GM13976 (cell line): ENCODE results near the gene STN1.

Experiments
- DNase-seq: peaks from one replicate; pipeline ENCODE4 v3.0.0; 2012; ENCODE audit warnings: low spot score
- in situ Hi-C: fragments of 300-500 bp; cut with MboI; formaldehyde crosslinking; loops from one replicate; pipeline ENCODE4 v1.12.0; 2022; ENCODE audit warnings: low sequenced_read_pairs, mixed read lengths, inconsistent platforms; ENCODE audit not compliant: unreplicated experiment
- TF ChIP-seq, protein P1 (sequence below): IDR thresholded peaks from 2 replicates; pipeline ENCODE4 v1.5.1; 2012; ENCODE audit warnings: borderline replicate concordance, mild to moderate bottlenecking; ENCODE audit not compliant: insufficient read depth; ENCODE audit errors: extremely low read depth, missing control alignments, control extremely low read depth

The STN1 gene

DNA sequence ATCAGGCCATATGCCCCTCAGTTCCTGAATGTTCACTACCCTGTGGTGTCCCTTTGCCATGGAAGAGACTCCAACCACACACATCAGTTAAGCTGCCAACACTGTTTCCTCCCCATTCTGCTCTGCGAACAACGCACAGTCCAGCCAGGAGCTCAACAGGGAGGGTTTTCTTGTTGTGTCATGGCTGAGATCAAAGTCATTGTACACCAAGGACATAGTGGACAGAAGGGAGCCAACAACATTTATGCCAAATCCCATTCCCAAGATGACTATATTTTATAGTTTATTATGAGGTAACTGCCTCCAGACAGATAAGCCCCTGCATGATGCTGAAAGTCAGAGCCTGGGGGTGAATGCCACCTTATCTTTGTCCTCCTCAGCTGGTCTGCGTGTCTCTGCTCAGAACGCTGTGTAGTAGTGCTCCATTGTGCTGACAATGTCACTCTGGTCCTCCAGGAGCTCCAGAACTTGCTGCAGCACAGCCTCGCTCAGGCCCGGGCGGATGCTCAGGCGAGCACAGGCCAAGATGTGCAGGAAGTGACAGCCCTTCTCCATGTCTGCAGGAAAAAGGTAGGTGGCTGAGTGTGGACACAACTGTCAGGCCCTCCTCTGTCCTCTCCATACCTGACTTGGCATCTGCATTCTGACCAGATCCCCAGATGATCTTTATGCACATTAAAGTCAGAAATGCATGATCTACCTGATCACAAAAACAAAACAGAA lies 35.5 kb downstream of the STN1 start:
- in situ Hi-C loops: loop anchor here (25.0 kb wide), 1 partner anchor 330 kb away; no protein-coding TSS in a partner anchor
- TF ChIP-seq, protein P1, sequence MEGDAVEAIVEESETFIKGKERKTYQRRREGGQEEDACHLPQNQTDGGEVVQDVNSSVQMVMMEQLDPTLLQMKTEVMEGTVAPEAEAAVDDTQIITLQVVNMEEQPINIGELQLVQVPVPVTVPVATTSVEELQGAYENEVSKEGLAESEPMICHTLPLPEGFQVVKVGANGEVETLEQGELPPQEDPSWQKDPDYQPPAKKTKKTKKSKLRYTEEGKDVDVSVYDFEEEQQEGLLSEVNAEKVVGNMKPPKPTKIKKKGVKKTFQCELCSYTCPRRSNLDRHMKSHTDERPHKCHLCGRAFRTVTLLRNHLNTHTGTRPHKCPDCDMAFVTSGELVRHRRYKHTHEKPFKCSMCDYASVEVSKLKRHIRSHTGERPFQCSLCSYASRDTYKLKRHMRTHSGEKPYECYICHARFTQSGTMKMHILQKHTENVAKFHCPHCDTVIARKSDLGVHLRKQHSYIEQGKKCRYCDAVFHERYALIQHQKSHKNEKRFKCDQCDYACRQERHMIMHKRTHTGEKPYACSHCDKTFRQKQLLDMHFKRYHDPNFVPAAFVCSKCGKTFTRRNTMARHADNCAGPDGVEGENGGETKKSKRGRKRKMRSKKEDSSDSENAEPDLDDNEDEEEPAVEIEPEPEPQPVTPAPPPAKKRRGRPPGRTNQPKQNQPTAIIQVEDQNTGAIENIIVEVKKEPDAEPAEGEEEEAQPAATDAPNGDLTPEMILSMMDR: no peak

DNA sequence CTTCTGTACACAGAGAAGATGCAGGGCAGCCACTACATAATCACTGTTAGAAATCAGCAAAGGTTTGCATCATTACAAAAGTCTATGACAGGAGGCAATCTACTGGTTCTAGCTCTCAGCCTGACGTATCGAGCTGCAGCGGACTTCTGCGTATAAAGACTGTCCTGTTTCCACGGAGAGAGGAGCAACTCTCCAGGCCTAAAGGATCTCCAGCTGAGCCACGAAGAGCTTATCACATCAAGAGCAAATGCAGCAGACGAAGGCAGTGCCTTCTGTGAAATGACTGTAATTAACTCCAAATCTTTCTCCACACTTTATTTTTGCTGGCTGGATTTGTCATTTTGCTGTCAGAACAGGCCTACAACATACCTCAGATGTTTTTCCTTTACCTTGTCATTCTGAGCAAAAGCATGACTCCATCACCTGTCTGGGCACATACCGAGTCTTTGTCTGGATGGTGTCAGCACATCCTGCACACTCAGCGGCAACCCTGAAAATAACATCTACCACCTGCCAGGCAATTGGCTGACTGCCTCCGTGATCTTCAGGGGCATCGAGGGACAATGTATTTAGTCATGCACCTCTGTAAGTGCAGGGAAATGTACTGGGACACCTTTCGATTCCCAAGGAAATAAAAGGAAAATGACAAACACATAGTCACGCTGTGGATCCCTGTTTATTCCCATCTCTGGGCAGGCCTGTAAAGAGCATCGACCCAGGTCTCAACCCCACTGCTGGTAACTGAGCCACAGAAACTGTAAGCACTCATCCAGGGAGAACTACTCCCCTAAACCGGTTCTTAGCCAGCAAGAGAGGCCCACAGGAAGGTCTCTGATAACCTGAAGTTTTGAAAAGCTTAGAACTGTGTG lies 36.3 kb downstream of the STN1 start:
- TF ChIP-seq, protein P1: no peak
- DNase-seq: no peak
- in situ Hi-C loops: loop anchor here (25.0 kb wide), 1 partner anchor 331 kb away; no protein-coding TSS in a partner anchor

More for the DNA sequence above, 35.5 kb downstream of the STN1 start:
- DNase-seq: no peak

DNA sequence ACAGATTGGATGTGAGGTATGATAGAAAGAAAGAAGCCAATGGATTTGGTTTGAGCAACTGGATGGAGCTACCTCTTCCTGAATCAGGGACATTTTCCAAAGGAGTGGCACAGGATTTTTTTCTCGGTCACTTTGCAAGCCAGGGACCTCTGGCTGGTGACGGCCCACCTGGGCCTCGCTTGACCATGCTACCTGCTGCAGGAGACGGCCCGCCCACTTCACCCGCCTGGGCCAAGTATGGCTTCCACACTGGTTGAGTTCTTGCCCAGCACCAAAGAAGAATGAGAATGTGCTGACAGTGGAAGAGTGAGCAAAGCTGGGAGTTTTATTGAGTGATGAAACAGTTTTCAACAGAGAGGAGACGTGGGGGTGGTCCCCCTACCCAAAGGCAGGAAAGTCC lies 38.2 kb downstream of the STN1 start:
- in situ Hi-C loops: loop anchor here (25.0 kb wide), 1 partner anchor 332 kb away; no protein-coding TSS in a partner anchor
- TF ChIP-seq, protein P1: no peak
- DNase-seq: no peak

DNA sequence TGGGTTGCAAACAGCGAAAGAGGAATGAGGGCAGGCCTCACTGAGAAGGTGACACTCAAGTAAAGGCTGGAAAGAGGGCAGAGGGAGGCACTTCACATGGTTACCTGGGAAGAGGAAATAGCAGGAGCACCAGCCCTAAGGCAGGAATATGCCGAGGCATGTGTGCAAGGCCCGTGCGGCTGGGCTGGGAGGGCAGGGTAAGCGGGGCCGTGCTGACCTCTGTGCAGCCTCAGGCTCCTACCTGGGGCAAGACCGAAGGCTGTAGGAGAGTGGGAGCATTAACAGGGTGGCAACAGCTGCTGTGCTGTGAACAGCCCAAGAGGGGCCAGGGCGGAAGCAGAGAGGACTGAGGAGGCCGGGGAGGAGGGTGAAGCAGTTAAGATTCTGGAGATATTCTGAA lies 38.6 kb downstream of the STN1 start:
- no peak for DNase-seq
- TF ChIP-seq, protein P1: no peak
- in situ Hi-C loops: loop anchor here (25.0 kb wide), 1 partner anchor 333 kb away; no protein-coding TSS in a partner anchor

DNA sequence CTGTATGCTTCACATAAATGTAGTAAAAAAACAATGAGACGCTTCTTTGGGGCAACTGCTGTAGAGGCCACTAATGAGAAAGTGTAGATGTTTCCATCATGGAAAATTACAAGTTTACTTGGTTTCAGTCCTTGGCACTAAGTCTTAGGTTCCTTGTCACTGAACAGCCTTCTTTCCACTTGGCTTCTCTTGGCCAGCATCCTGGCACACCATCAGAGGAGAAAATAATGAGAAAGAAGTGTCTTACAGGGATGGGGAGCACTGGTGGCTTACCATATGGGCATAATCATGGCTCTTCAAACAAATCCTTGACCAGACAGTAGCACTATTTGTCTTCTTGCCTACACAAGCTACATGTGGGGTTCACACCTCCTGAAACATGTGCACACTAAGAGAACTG lies 40.1 kb downstream of the STN1 start:
- TF ChIP-seq, protein P1: no peak
- in situ Hi-C loops: loop anchor here (25.0 kb wide), 1 partner anchor 334 kb away; no protein-coding TSS in a partner anchor
- DNase-seq: no peak

DNA sequence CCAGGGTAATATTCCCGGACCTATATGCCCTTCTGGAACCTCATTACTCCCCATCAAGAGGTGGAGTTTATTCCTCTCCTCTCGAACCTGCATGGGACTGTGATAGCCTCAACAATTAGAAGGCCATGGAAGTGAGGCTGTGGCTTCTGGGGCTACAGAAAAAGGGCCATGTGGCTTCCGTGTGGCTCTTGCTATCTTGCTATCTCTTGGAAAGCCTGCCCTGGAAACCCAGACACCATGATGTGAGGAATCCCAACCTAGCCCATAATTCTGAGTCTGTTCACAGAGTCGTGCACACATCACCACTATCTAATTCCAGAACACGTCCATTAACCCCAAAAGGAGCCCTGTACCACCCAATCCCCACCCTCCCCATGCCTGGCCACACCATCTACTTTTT lies 41.8 kb downstream of the STN1 start:
- in situ Hi-C loops: loop anchor here (25.0 kb wide), 1 partner anchor 336 kb away; no protein-coding TSS in a partner anchor
- no peak for DNase-seq
- TF ChIP-seq, protein P1: no peak
